Fibroblast of peridontal ligament (primary cell): ENCODE results near the gene IST1.
"Not testable (repeated sequence)": the region's sequence is repeated elsewhere in the genome, so short reads cannot be mapped to it uniquely, and the experiment has no call there.

ENCODE experiments used
- DNase-seq: peaks from one replicate; pipeline ENCODE4 v3.0.0-alpha.2; 2010; ENCODE audit errors: extremely low read depth

IST1 gene

GRCh38 chr16:71894921-71895678, at the start of gene IST1:
TSS of gene IST1 (plus strand) at chr16:71895531. CDS start at chr16:71915641, 20,110 bp downstream.
- DNase-seq: peak; percentile 98

- peak; percentile 90 for DNase-seq
Observed at GRCh38 chr16:71845639-71846430, 49.5 kb upstream of the IST1 start, which contains the start of gene ATXN1L. TSS of gene ATXN1L (plus strand) at chr16:71845976. CDS start at chr16:71849741, 3,765 bp downstream.

- peak; percentile 31 for DNase-seq
Observed at GRCh38 chr16:71846431-71846830, 48.9 kb upstream of the IST1 start.

- no peak for DNase-seq
Observed at GRCh38 chr16:71847096-71847495, 48.2 kb upstream of the IST1 start.

GRCh38 chr16:71848622-71849021, 46.7 kb upstream of the IST1 start:
- DNase-seq: no peak

GRCh38 chr16:71851746-71852145, 43.6 kb upstream of the IST1 start:
- no peak for DNase-seq

- no peak for DNase-seq
Observed at GRCh38 chr16:71852158-71852557, 43.2 kb upstream of the IST1 start.

- DNase-seq: no peak
Observed at GRCh38 chr16:71852561-71852960, 42.8 kb upstream of the IST1 start.

- DNase-seq: no peak
Observed at GRCh38 chr16:71853413-71853812, 41.9 kb upstream of the IST1 start.

- DNase-seq: no peak
Observed at GRCh38 chr16:71854369-71854948, 40.9 kb upstream of the IST1 start.

- DNase-seq: no peak
Observed at GRCh38 chr16:71855937-71856662, 39.2 kb upstream of the IST1 start.

GRCh38 chr16:71859762-71860521, 35.4 kb upstream of the IST1 start:
- no peak for DNase-seq

GRCh38 chr16:71863995-71864394, 31.3 kb upstream of the IST1 start:
- DNase-seq: no peak

- no peak for DNase-seq
Observed at GRCh38 chr16:71865173-71865863, 30.0 kb upstream of the IST1 start.

GRCh38 chr16:71867175-71867574, 28.2 kb upstream of the IST1 start:
- not testable (repeated sequence) for DNase-seq

GRCh38 chr16:71867939-71868338, 27.4 kb upstream of the IST1 start:
- DNase-seq: no peak

GRCh38 chr16:71869089-71869488, 26.2 kb upstream of the IST1 start:
- DNase-seq: no peak

GRCh38 chr16:71870818-71871217, 24.5 kb upstream of the IST1 start:
- no peak for DNase-seq

- no peak for DNase-seq
Observed at GRCh38 chr16:71873199-71873598, 22.1 kb upstream of the IST1 start.

- DNase-seq: no peak
Observed at GRCh38 chr16:71878911-71879310, 16.4 kb upstream of the IST1 start.

- DNase-seq: no peak
Observed at GRCh38 chr16:71880176-71880575, 15.2 kb upstream of the IST1 start.
